ENCODE measurements around the gene CABLES2. TPM values are rescaled to one million over a fixed set of nuclear protein-coding genes. Genes with fewer than 3 reads are reported as not detected.
"Not testable (repeated sequence)": the region's sequence is repeated elsewhere in the genome, so short reads cannot be mapped to it uniquely, and the experiment has no call there.

Gene CABLES2
- total and polyA plus RNA-seq, 4 experiments from 2014 or later, result 0.45 to 7.5 (median 3.8) TPM

DNA sequence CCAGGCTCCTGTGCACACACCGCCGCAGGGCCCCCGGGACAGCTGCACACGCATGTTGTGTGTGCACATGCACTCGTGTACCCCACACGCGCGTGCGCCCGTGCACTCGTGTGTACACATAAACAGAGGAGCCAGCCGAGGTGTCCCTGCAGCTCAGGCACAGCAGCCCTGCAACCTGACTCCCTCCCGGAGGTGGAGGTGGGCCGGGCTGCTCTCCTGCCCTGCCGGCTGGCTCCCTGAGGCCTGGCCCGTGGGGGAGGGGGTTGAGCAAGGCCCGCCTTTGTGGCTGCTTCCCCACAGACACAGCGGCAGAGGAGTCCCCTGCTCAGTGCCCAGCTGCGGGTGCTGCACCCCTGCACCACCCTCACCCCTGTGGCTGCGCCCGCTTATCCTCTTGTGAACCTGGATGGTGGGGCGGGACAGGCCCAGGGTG lies 19.6 kb upstream of the CABLES2 start:
- Histone ChIP-seq H3K27me3 (ENCODE audit: insufficient read depth, low read length) (no peaks in the 10 kb centered on the region), H3K4me1 (ENCODE audit: insufficient read depth, low read length) (no peaks in the 10 kb centered on the region), H3K4me3 (ENCODE audit: low read length in 2 of 2) (no peak overlapping the region), H3K36me3 (ENCODE audit: insufficient read depth, low read length) (no peaks in the 10 kb centered on the region), H3K9me3 (ENCODE audit: control insufficient read depth in 1 of 2, low read length in 2 of 2) (no peaks in the 10 kb centered on the region), H3K27ac (ENCODE audit: low read depth, low read length) (no peak overlapping the region)
- POLR2A ChIA-PET (ENCODE audit: partially characterized antibody), result no interaction called here
- DNase-seq, result no peak
- peaks cover 3 to 12% of the 10 kb centered on the region in 2 donors for H3K27me3 Mint-ChIP-seq
- H3K27ac Mint-ChIP-seq, result no peak overlapping the region
- no peaks in the 10 kb centered on the region for H3K36me3 Mint-ChIP-seq
- intact Hi-C loops (cut with micrococcal nuclease), result no loop called here
- peaks cover 0 to 2% (median 0%) of the 10 kb centered on the region in 4 donors for H3K4me1 Mint-ChIP-seq
- peaks cover 0 to 3% (median 0%) of the 10 kb centered on the region in 8 donors for H3K9me3 Mint-ChIP-seq
- CTCF ChIA-PET (ENCODE audit: partially characterized antibody), result no interaction called here
- no peak overlapping the region for H3K4me3 Mint-ChIP-seq

DNA sequence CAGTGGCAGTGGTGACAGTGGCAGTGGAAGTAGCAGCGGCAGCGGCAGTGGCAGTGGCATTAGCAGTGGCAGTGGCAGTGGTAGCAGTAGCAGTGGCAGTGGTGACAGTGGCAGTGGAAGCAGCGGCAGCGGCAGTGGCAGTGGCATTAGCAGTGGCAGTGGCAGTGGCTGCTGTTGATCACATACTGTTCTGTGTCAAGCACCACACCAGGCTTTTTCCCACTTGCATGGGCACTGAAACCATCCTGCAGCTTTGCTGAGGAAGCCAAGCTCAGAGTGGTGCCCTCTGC lies 18.9 kb upstream of the CABLES2 start:
- H3K36me3 ChIP-seq (ENCODE audit: insufficient read depth, low read length); H3K9me3 Mint-ChIP-seq; H3K4me1 Mint-ChIP-seq; H3K27ac ChIP-seq (ENCODE audit: low read depth, low read length); CTCF ChIA-PET (ENCODE audit: partially characterized antibody); H3K4me3 Mint-ChIP-seq; H3K27me3 ChIP-seq (ENCODE audit: insufficient read depth, low read length); H3K4me3 ChIP-seq (ENCODE audit: low read length in 2 of 2); H3K4me1 ChIP-seq (ENCODE audit: insufficient read depth, low read length); intact Hi-C loops (cut with micrococcal nuclease); H3K36me3 Mint-ChIP-seq; H3K27me3 Mint-ChIP-seq; H3K9me3 ChIP-seq (ENCODE audit: control insufficient read depth in 1 of 2, low read length in 2 of 2); POLR2A ChIA-PET (ENCODE audit: partially characterized antibody); H3K27ac Mint-ChIP-seq; DNase-seq: not testable (repeated sequence)

DNA sequence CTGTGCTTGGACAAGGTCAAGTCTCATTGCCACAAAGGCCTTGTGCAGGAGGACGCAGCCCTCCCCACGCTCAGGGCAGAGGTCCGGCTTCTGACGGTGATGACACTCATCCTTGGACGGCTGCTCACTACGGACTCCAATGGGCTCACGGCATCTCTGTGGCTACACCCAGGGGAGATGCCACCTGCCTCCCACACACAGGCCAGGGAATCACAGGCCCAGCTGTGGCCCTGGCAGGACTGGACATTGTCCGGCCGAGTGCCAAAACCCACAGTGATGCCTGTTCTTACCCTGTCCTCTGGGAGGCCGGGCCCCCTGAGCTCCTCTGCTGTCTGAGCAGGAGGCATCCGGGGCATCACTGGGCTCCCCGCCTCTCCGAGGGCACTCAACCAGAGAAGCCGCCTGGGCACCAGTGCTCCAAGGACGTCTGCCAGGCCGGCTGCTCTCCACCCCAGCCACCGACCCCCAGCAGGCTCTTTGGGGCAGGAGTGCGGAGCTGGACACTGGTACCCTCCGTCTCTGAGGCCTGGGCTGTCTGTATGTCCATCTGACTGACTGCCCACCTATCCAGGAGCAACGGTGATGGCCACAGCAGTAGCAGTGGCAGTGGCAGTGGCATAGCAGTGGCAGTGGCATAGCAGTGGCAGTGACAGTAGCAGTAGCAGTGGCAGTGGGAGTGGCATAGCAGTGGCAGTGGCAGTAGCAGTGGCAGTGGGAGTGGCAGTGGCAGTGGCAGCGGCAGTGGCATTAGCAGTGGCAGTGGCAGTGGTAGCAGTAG lies 18.4 kb upstream of the CABLES2 start:
- Mint-ChIP-seq H3K4me3 (no peak overlapping the region), H3K9me3 (peaks cover 0 to 4% (median 0%) of the 10 kb centered on the region in 8 donors), H3K36me3 (no peaks in the 10 kb centered on the region), H3K27me3 (peaks cover 3% of the 10 kb centered on the region in 2 donors), H3K4me1 (peaks cover 0 to 2% (median 0%) of the 10 kb centered on the region in 4 donors), H3K27ac (peak overlapping the region in 1 of 7 donors; percentile 81)
- no peak for DNase-seq
- Histone ChIP-seq H3K9me3 (ENCODE audit: control insufficient read depth in 1 of 2, low read length in 2 of 2) (no peaks in the 10 kb centered on the region), H3K4me3 (ENCODE audit: low read length in 2 of 2) (no peak overlapping the region), H3K27ac (ENCODE audit: low read depth, low read length) (no peak overlapping the region), H3K4me1 (ENCODE audit: insufficient read depth, low read length) (no peaks in the 10 kb centered on the region), H3K27me3 (ENCODE audit: insufficient read depth, low read length) (no peaks in the 10 kb centered on the region), H3K36me3 (ENCODE audit: insufficient read depth, low read length) (no peaks in the 10 kb centered on the region)
- ChIA-PET POLR2A (ENCODE audit: partially characterized antibody) (no interaction called here), CTCF (ENCODE audit: partially characterized antibody) (no interaction called here)
- intact Hi-C loops (cut with micrococcal nuclease), result no loop called here

DNA sequence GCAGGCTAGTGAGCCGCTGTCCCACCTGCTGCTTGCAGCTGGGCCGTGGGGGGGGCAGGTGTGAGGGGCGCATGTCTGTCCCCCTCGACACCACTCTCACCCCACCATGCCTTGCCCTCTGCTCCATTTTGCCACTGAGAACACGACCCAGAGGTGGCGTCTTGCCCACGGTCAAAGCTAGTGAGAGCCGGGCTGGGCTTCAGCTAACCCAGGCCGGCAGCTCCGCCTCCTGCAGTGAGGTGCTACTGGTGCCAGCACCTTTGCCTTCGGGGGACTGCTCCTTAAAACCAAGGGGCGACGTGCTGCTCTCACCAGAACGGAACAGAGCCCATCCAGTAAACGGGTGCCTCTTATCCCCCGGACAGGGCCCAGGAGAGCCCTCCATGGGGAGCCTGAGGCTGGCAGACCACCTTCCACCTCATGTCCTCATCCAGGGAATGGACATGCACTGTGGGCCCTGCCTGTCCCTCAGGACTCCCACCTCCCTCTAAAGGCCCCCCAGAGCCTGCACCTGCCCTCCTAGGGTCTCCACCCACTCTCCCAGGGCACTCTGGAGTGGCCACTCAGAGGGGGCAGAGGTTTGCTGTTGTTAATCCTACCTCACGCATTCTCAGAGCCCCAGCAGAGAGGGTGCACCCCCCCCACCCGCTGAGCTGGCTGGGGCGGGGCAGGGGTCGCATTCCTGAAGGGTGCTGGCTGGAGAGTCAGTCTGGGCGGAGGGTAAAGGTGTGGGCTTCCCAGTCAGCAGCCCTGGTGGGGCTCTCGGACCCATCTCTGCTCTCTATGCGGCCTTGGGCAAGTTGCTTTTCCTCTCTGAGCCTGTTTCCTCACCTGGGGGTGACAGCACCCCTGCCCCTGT lies 17.4 kb upstream of the CABLES2 start:
- Mint-ChIP-seq H3K4me1 (peaks cover 0 to 3% (median 1%) of the 10 kb centered on the region in 4 donors), H3K9me3 (peaks cover 0 to 4% (median 0%) of the 10 kb centered on the region in 8 donors), H3K4me3 (no peak overlapping the region), H3K27me3 (peaks cover 3% of the 10 kb centered on the region in 2 donors), H3K36me3 (no peaks in the 10 kb centered on the region), H3K27ac (no peak overlapping the region)
- H3K9me3 ChIP-seq (ENCODE audit: control insufficient read depth in 1 of 2, low read length in 2 of 2), result no peaks in the 10 kb centered on the region
- CTCF ChIA-PET (ENCODE audit: partially characterized antibody), result no interaction called here
- no peaks in the 10 kb centered on the region for H3K4me1 ChIP-seq (ENCODE audit: insufficient read depth, low read length)
- intact Hi-C loops (cut with micrococcal nuclease), result no loop called here
- POLR2A ChIA-PET (ENCODE audit: partially characterized antibody), result no interaction called here
- no peaks in the 10 kb centered on the region for H3K36me3 ChIP-seq (ENCODE audit: insufficient read depth, low read length)
- DNase-seq, result no peak
- no peak overlapping the region for H3K27ac ChIP-seq (ENCODE audit: low read depth, low read length)
- H3K4me3 ChIP-seq (ENCODE audit: low read length in 2 of 2), result no peak overlapping the region
- H3K27me3 ChIP-seq (ENCODE audit: insufficient read depth, low read length), result no peaks in the 10 kb centered on the region

DNA sequence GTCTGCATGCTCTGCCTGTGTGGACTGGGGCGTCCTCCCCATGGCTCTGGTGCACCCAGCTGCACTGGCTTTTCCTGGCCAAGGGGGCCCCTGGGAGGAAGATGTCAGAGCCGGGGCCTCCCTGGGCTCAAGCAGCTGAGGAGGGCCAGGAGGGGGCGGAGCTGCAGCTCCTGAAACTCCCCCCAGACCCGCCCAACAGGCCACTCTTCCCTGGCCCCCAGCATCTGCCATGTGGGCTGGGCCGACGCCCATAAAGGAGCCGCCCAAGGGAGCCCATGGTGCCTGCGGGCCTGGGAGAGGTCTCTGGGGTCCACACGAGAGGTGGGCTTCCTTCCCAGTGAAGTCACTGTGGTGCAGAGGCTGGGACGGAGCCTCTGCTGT lies 16.2 kb upstream of the CABLES2 start:
- H3K27me3 ChIP-seq (ENCODE audit: insufficient read depth, low read length), result no peaks in the 10 kb centered on the region
- H3K27me3 Mint-ChIP-seq, result no peaks in the 10 kb centered on the region
- H3K4me1 ChIP-seq (ENCODE audit: insufficient read depth, low read length), result no peaks in the 10 kb centered on the region
- H3K36me3 ChIP-seq (ENCODE audit: insufficient read depth, low read length), result no peaks in the 10 kb centered on the region
- CTCF ChIA-PET (ENCODE audit: partially characterized antibody), result no interaction called here
- intact Hi-C loops (cut with micrococcal nuclease), result no loop called here
- no peak overlapping the region for H3K27ac Mint-ChIP-seq
- no peaks in the 10 kb centered on the region for H3K9me3 ChIP-seq (ENCODE audit: control insufficient read depth in 1 of 2, low read length in 2 of 2)
- DNase-seq, result no peak
- POLR2A ChIA-PET (ENCODE audit: partially characterized antibody), result no interaction called here
- no peaks in the 10 kb centered on the region for H3K36me3 Mint-ChIP-seq
- peaks cover 0 to 3% (median 0%) of the 10 kb centered on the region in 4 donors for H3K4me1 Mint-ChIP-seq
- peaks cover 0 to 4% (median 0%) of the 10 kb centered on the region in 8 donors for H3K9me3 Mint-ChIP-seq
- H3K4me3 Mint-ChIP-seq, result no peak overlapping the region
- H3K27ac ChIP-seq (ENCODE audit: low read depth, low read length), result no peak overlapping the region
- H3K4me3 ChIP-seq (ENCODE audit: low read length in 2 of 2), result no peak overlapping the region

DNA sequence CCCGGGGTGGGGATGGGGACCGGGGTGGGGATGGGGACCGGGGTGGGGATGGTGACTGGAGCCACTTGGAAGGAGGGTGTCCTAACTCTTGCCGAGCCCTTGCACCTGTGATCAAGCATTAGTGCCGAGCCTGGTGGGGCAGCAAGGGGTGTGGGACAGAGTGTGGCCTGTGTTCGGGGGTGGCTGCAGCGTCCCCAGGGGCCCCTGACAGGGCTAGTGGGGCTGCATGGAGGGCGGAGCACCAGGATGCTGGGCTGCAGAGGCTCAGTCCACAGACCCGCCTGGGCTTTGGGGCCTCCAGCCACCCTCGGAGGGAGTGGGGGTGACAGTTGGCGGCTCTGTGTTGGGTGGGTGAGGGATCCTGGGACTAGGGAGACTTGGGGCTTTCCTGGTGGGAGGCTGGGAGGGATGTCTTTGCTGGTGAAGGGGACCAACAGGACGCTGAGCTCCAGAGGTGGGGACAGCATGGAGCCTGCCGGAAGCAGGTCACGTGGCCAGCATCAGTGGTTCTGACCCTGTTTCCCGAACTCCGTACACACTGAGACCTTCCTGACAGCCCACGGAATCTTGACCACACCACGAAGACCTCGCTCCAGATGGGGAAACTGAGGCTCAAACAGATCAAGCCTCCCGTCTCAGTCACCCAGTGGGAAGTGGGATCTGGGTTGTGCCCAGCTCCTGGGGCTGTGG lies 15.7 kb upstream of the CABLES2 start:
- H3K9me3 ChIP-seq (ENCODE audit: control insufficient read depth in 1 of 2, low read length in 2 of 2), result no peaks in the 10 kb centered on the region
- Mint-ChIP-seq H3K9me3 (peaks cover 0 to 4% (median 0%) of the 10 kb centered on the region in 8 donors), H3K4me1 (peaks cover 0 to 3% (median 0%) of the 10 kb centered on the region in 4 donors), H3K4me3 (no peak overlapping the region), H3K27ac (no peak overlapping the region), H3K27me3 (no peaks in the 10 kb centered on the region), H3K36me3 (no peaks in the 10 kb centered on the region)
- no peaks in the 10 kb centered on the region for H3K36me3 ChIP-seq (ENCODE audit: insufficient read depth, low read length)
- no peak overlapping the region for H3K4me3 ChIP-seq (ENCODE audit: low read length in 2 of 2)
- CTCF ChIA-PET (ENCODE audit: partially characterized antibody), result no interaction called here
- no peak overlapping the region for H3K27ac ChIP-seq (ENCODE audit: low read depth, low read length)
- DNase-seq, result no peak
- H3K27me3 ChIP-seq (ENCODE audit: insufficient read depth, low read length), result no peaks in the 10 kb centered on the region
- intact Hi-C loops (cut with micrococcal nuclease), result no loop called here
- POLR2A ChIA-PET (ENCODE audit: partially characterized antibody), result no interaction called here
- H3K4me1 ChIP-seq (ENCODE audit: insufficient read depth, low read length), result no peaks in the 10 kb centered on the region

DNA sequence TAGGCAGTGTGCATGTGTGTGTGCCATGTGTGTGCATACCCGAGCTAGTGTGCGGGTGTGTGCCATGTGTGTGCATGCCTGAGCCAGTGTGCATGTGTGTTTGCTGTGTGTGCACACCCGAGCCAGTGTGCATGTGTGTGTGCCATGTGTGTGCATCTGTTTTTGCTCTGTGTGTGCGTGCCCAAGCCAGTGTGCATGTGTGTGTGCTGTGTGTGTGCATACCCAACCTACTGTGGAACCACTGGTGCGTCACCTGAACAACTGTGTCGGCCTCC lies 14.6 kb upstream of the CABLES2 start:
- ChIA-PET CTCF (ENCODE audit: partially characterized antibody) (no interaction called here), POLR2A (ENCODE audit: partially characterized antibody) (no interaction called here)
- no peaks in the 10 kb centered on the region for H3K27me3 ChIP-seq (ENCODE audit: insufficient read depth, low read length)
- no peaks in the 10 kb centered on the region for H3K9me3 ChIP-seq (ENCODE audit: control insufficient read depth in 1 of 2, low read length in 2 of 2)
- Mint-ChIP-seq H3K27me3 (no peaks in the 10 kb centered on the region), H3K36me3 (no peaks in the 10 kb centered on the region), H3K9me3 (peaks cover 0 to 4% (median 0%) of the 10 kb centered on the region in 8 donors), H3K4me1 (peaks cover 0 to 3% (median 0%) of the 10 kb centered on the region in 4 donors), H3K4me3 (no peak overlapping the region), H3K27ac (no peak overlapping the region)
- no peak for DNase-seq
- H3K4me3 ChIP-seq (ENCODE audit: low read length in 2 of 2), result no peak overlapping the region
- no peak overlapping the region for H3K27ac ChIP-seq (ENCODE audit: low read depth, low read length)
- H3K36me3 ChIP-seq (ENCODE audit: insufficient read depth, low read length), result no peaks in the 10 kb centered on the region
- intact Hi-C loops (cut with micrococcal nuclease), result no loop called here
- H3K4me1 ChIP-seq (ENCODE audit: insufficient read depth, low read length), result no peaks in the 10 kb centered on the region

Measured in CD4-positive, alpha-beta memory T cell (primary cell).